Keratinocyte (primary cell): Measurements from ENCODE around the gene MAP3K14.

ENCODE experiments used
- EZH2 ChIP-seq: IDR thresholded peaks from one replicate; pipeline ENCODE4 v1.6.1; 2012; ENCODE audit warnings: inconsistent platforms, mild to moderate bottlenecking, low read length, moderate library complexity
- TF ChIP-seq, protein P1 (sequence below), 3 experiments: IDR thresholded peaks in 1 of 3; conservative IDR thresholded peaks in 1 of 3; optimal IDR thresholded peaks in 1 of 3; 2 replicates in 2 of 3; 3 replicates in 1 of 3; pipeline versions ENCODE3 to v1.5.1; 2011; ENCODE audit warnings: low read length in 3 of 3, mild to moderate bottlenecking in 3 of 3, moderate library complexity in 2 of 3, control low read depth in 1 of 3, inconsistent platforms in 1 of 3; ENCODE audit not compliant: insufficient read depth in 2 of 3; ENCODE audit errors: extremely low read depth in 1 of 3

DNA sequence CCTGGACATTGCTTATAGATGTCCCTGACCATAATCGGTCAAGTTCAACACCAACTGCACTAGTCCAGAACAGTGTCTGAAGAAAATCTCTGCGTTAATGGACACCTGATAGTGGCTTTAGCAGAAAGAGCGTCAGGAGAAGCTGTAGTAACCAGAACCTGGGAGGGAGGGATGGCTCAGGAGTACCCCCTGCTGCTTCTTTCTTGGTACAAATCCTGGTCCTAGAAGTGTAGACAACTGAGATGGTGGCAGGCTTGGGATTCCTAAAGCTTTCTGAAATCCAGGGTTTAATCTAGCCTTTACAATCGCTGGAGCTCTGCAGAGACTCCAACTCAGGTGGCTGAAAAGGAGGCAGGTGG, 5.4 kb downstream of the MAP3K14 start:
- TF ChIP-seq, protein P1, sequence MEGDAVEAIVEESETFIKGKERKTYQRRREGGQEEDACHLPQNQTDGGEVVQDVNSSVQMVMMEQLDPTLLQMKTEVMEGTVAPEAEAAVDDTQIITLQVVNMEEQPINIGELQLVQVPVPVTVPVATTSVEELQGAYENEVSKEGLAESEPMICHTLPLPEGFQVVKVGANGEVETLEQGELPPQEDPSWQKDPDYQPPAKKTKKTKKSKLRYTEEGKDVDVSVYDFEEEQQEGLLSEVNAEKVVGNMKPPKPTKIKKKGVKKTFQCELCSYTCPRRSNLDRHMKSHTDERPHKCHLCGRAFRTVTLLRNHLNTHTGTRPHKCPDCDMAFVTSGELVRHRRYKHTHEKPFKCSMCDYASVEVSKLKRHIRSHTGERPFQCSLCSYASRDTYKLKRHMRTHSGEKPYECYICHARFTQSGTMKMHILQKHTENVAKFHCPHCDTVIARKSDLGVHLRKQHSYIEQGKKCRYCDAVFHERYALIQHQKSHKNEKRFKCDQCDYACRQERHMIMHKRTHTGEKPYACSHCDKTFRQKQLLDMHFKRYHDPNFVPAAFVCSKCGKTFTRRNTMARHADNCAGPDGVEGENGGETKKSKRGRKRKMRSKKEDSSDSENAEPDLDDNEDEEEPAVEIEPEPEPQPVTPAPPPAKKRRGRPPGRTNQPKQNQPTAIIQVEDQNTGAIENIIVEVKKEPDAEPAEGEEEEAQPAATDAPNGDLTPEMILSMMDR (optimal IDR thresholded peaks at IDR 0.05 in 1 of 3, IDR thresholded peaks at IDR 0.05 in 1 of 3, conservative IDR thresholded peaks at IDR 0.05 in 1 of 3; ENCODE audit: extremely low read depth in 1 of 3, insufficient read depth in 2 of 3, low read length in 3 of 3): no peak
- TF ChIP-seq EZH2: no peak
